Activated CD8-positive, alpha-beta T cell treated with anti-CD3 and anti-CD28 coated beads for 36 hours (primary cell): Measurements from ENCODE around the gene BAG1. TPM values are rescaled to one million over a fixed set of nuclear protein-coding genes. Genes with fewer than 3 reads are reported as not detected.

Experiments
- ATAC-seq: fragments of 200-7000 bp; cut with Tn5 transposase; one replicate; pipeline ENCODE4 v1.10.0; 2021; ENCODE audit warnings: mild to moderate bottlenecking, moderate library complexity
- CTCF ChIA-PET: fragments of 350-600 bp; sonication (Branson Sonifier 250); formaldehyde crosslinking; loops from one replicate; lab custom pipeline; 2021; ENCODE audit warnings: antibody characterized with exemption; lab: Charles Lee
- POLR2A ChIA-PET: fragments of 350-600 bp; sonication (Branson Sonifier 250); formaldehyde crosslinking; loops from one replicate; lab custom pipeline; 2021; ENCODE audit warnings: antibody characterized with exemption; lab: Charles Lee
- DNase-seq: peaks from one replicate; pipeline ENCODE4 v3.0.0-alpha.2; 2020
- H3K27ac Mint-ChIP-seq: one replicate; pipeline ENCODE4 v1.8.0; 2021; ENCODE audit warnings: mild to moderate bottlenecking, mixed read lengths
- H3K27me3 Mint-ChIP-seq: one replicate; pipeline ENCODE4 v1.8.0; 2021; ENCODE audit warnings: mixed read lengths
- H3K36me3 Mint-ChIP-seq: one replicate; pipeline ENCODE4 v1.8.0; 2021; ENCODE audit warnings: low read depth, mixed read lengths
- H3K4me1 Mint-ChIP-seq: one replicate; pipeline ENCODE4 v1.8.0; 2021; ENCODE audit warnings: low read depth, mixed read lengths
- H3K4me3 Mint-ChIP-seq: one replicate; pipeline ENCODE4 v1.8.0; 2021; ENCODE audit warnings: mild to moderate bottlenecking, moderate library complexity, mixed read lengths
- H3K9me3 Mint-ChIP-seq: one replicate; pipeline ENCODE4 v1.8.0; 2021; ENCODE audit warnings: mixed read lengths
- intact Hi-C: fragments of 100-400 bp; cut with micrococcal nuclease; formaldehyde crosslinking; loops from one replicate; pipeline ENCODE4 v1.10.0; 2022
- total RNA-seq, 2 experiments: library from RNA; stranded (reverse); gene quantifications; one replicate each; pipeline ENCODE4 v1.2.3, GENCODE V29; 2021
- TF ChIP-seq, protein P1 (sequence below): fragments of 200-600 bp; IDR thresholded peaks from one replicate; pipeline ENCODE4 v1.8.0; 2022; ENCODE audit warnings: antibody characterized with exemption, mild to moderate bottlenecking

BAG1 gene
- total RNA-seq, 2 experiments from 2014 or later, result 55.6 to 61.6 TPM

DNA sequence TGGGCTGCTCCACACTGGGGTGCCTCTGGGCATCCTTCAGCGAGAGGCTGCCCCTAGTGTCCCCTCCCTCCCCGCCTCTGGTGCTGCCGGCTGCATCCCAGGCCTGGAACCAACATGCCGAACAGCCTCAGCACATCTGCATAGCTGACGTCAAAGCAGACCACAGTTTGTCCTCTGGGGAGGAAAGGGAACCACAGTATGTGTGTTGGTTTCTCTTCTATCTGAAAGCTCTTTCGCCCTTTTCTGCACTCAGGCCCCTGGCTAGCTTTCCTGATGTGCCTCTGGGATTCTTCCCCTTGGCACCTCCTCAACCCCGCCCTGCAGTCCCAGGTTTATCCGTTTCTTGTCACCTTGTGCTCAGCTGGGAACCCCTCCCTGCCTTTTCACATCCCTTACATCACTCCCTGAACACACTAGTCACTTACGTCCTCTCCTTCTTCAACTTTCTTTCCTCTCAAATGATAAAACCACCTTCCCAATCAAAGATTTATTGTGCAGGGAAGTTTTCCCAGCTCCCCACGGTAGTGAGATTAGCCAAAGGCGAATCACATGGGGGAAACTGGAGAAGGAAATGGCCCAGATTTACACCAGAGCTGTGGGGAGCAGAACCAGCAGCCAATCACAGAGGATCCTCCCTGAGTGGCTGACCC is 61.8 kb downstream of the BAG1 start:
- TF ChIP-seq, protein P1, sequence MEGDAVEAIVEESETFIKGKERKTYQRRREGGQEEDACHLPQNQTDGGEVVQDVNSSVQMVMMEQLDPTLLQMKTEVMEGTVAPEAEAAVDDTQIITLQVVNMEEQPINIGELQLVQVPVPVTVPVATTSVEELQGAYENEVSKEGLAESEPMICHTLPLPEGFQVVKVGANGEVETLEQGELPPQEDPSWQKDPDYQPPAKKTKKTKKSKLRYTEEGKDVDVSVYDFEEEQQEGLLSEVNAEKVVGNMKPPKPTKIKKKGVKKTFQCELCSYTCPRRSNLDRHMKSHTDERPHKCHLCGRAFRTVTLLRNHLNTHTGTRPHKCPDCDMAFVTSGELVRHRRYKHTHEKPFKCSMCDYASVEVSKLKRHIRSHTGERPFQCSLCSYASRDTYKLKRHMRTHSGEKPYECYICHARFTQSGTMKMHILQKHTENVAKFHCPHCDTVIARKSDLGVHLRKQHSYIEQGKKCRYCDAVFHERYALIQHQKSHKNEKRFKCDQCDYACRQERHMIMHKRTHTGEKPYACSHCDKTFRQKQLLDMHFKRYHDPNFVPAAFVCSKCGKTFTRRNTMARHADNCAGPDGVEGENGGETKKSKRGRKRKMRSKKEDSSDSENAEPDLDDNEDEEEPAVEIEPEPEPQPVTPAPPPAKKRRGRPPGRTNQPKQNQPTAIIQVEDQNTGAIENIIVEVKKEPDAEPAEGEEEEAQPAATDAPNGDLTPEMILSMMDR, result no peak
- Mint-ChIP-seq H3K36me3 (no peaks in the 10 kb centered on the region), H3K9me3 (no peaks in the 10 kb centered on the region), H3K4me3 (no peak overlapping the region), H3K27me3 (no peaks in the 10 kb centered on the region), H3K4me1 (peaks cover 12% of the 10 kb centered on the region), H3K27ac (peak overlapping the region; percentile 32)
- CTCF ChIA-PET, result interaction anchor here (0.9 to 2.5 kb wide), 3 partner anchors 24 to 32 kb away, joined by 3 to 9 read pairs (median 5); no protein-coding TSS in a partner anchor
- POLR2A ChIA-PET, result interaction anchor here (0.6 to 1.3 kb wide), 3 partner anchors 34 to 81 kb away, joined by 3 to 4 read pairs (median 3); partner anchors contain the start of gene B4GALT1
- intact Hi-C loops, result no loop called here
- DNase-seq (peak; percentile 61), ATAC-seq (peak; percentile 93)

Other genes with a start within 250 kb of the BAG1 start
- gene DNAJA1, start 239.4 kb downstream of the BAG1 start, total RNA-seq, result 100 to 1,000 TPM; 139 to 143 TPM
- gene SMU1, start 188.0 kb downstream of the BAG1 start, total RNA-seq, result 10 to 100 TPM; 23.8 to 23.9 TPM
- 10 to 100 TPM; 41.2 to 41.4 TPM for gene B4GALT1, start 97.4 kb downstream of the BAG1 start, total RNA-seq
- not detected for gene SPINK4, start 24.5 kb downstream of the BAG1 start, total RNA-seq
- gene CHMP5, start 341 bp upstream of the BAG1 start, total RNA-seq, result 10 to 100 TPM; 64.6 to 74.2 TPM
- gene NFX1, start 25.8 kb upstream of the BAG1 start, total RNA-seq, result 10 to 100 TPM; 37.4 to 38.9 TPM
- not detected for gene AQP7, start 137.9 kb upstream of the BAG1 start, total RNA-seq
- 1 to 10 TPM; 1.2 to 2.6 TPM for gene AQP3, start 182.9 kb upstream of the BAG1 start, total RNA-seq
- 10 to 100 TPM; 45.5 to 45.9 TPM for gene NOL6, start 209.2 kb upstream of the BAG1 start, total RNA-seq